GM10847 (cell line): ENCODE data around the gene IRAK3.

Source experiments
- POLR2A ChIP-seq: IDR thresholded peaks from 2 replicates; pipeline ENCODE4 v1.6.1; 2011; ENCODE audit not compliant: insufficient read length; ENCODE audit errors: extremely low read depth

Gene IRAK3

DNA sequence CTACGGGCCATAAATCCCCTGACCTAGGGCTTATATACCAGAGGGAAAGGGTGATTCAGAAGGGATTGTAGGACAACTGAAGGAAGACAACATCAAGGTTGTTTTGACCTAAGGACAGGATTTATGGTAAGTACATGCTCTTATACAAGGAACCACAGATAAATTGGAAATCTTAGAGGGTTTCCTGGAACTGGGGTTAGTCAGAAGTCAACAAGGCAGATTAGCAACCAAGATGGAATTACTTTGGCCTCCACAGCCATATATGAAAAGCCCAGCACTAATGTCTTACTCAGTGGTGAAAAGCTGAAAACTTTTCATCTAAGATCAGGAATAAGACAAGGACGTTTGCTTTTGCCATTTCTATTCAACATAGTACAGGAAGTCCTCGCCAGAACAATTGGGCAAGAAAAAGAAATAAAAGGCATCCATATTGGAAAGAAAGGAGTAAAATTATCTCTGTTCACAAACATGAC, 24.6 kb upstream of the IRAK3 start:
- no peak for TF ChIP-seq POLR2A

DNA sequence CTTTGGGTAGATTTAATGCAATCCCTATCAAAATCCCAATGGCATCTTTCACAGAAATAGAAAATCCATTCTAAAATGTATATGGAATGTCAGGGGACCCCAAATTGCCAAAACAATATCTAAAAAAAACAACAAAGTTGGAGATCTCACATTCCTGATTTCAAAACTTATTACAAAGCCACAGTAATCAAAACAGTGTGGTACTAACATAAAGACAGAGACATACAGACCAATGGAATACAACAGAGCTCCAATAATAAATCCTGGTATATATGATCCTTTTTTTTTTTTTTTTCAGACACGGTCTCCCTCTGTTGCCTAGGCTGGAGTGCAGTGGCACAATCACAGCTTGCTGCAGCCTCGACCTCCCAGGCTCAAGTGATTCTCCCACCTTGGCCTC, 23.9 kb upstream of the IRAK3 start:
- no peak for TF ChIP-seq POLR2A

DNA sequence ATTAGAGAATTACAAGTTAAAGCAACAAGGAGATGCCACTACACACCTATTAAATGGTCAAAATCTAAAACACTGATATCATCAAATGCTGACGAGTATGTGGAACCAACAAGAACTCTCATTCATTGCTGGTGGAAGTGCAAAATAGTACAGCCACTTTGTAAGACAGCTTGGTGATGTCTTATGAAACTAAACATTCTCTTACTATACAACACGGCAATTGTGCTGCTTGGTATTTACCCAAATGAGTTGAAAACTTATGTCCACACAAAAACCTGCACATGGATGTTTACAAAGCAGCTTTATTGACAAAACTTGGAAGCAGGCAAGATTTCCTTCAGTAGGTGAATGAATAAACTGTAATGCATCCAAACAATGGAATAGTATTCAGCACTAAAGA, 22.5 kb upstream of the IRAK3 start:
- TF ChIP-seq POLR2A, result no peak

DNA sequence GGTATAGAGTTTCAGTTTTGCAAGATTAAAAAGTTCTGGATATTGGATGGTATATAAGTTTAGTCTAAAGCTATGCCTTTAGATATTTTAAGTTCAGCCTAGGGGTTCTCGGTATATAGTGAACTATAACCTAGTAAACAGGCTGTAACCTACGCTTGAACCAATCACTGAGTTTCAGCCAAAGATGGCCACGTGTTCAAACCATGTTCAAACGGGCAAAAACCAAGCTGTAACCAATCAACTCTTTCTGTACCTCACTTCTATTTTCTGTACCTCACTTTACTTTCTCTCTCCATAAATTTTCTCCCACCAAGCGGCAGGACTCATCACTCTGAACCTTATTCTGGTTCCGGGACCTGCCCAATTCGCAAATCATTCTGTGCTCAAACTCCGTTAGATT, 20.6 kb upstream of the IRAK3 start:
- no peak for TF ChIP-seq POLR2A

DNA sequence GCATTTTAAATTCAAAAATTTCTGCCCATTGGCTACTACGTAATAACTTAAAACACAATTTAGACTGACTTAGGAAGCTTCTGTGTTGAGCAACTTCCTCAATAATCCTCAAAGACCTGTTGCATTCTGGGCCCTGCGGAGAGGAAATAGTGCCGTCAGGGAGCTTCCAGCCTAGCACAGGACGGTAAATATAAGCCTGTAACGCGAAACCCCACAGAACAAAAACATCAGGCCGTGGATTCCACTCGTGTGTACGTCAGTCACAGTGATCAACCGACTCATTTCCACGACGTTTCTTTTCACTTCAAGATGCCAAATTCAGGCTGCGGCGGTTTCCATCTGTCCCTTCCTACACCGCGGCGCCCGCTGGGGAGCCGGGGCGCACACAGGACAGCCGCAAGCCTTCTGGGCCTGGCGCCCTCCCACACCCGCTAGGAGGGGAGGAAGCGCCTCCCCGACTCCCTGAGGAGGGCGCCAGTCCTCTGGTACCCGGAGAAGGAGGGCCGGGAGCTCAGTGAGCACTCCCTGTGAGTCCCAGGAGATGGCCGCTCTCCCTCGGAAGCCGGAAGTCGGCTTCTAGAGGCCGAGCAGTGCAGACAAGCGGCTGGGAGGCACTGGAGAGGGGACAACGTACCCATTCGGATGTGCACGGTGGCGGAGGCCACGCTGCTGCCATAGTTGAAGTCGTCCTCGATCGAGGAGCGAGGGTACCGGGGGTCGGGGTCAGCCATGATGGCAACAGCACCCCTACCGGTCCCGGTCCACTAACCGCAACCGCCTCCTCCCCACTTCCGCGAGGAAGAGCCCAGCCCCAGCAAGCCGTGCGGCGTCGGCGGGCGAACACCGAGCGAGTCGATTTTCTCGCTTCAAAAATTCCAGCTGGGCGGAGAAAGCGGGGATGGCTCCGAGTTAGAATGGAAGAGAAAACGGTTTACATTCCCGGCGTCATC, 19.5 kb upstream of the IRAK3 start, which contains the start of gene TMBIM4:
TSS of gene TMBIM4 (minus strand) at position 776 of the 950 bp plus-strand sequence. CDS start at position 731, 45 bp downstream.
- peak; percentile 68 for TF ChIP-seq POLR2A

DNA sequence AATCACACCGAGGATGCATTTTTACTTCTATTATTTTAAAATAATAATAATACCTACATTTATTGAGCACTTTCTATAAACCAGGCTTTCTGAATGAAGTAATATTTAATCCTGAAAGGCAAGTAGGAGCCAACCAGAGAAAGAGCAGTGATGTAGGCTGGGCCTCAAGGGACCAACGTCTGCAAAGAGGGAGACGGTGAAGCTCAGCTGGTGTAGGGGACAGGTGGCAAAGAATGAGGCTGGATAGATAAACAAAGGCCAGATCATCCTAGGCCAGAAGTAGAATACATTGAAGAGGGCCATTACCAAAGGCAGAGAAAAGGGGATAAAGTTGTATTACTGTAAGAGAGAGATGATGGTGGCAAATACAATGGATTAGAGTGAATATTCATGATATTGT, 18.4 kb upstream of the IRAK3 start:
- TF ChIP-seq POLR2A, result no peak

DNA sequence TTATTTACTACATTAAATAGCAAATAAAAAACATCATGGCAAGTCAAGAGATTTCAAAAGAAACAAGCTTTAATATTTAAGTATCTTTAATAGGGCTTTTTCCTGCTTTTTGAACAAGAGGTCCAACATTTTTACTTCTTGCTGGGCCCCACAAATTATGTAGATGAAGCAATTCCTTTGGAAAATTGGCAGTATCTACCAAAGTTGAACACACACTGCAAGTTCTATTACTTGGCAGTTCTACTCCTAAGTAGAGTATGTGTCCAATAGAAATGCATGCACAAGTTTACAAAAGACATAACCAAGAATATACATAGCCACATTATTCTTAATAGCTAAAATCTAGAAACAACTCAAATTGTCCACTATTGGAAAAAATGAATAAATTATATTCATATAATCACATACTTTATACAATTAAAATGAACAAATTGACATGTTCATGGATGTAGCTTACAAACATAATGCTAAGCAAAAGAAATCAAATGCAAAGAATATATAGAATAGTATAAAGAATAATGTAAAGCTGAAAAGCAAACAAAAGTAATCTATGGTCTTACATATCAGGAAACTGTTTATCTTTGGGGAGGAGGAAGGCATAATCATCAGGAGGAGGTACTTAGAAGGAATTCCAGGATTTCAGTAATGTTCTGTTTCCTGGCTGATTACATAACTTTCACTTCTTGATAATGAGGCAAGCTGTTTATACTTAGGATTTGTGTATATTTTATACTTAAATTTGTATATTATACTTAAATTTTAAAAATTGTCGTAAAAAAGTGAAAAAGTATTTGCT, 12.7 kb upstream of the IRAK3 start:
- no peak for TF ChIP-seq POLR2A

DNA sequence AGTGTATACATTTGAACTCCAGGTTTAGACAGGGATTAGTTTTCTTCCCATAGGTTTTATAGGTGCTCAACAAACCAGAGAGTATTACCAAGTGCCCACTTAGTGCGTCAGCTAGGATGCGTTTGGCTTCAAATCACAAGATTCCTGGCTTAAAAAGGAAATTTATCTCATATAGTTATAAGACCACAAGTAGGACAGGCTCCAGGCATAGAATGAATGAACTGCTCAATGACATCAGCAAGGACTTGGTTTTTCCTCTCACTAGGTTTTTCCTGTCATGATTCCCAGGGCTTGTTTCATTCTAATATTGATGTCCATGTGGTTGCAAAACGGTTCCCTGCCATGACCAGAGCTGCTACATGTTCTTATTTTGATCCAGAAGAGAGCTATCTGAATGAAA, 6.1 kb upstream of the IRAK3 start:
- no peak for TF ChIP-seq POLR2A

DNA sequence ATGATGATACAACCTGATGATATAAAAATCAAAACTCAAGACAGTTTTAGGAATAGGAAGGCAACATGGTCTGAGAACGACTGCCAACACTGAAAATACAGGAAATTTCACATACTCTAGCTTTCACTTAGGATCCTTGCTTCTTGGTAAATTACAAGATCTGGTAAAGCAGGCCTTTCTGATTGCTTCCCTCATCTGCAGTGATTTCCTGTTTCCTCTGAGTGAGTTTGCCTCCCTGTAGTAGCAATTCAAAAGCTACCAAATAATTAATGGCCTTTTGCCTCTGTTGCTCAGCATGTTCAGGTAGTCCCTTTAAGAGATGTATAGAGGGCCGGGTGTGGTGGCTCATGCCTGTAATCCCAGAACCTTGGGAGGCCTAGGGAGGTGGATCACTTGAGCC, 2.0 kb upstream of the IRAK3 start:
- no peak for TF ChIP-seq POLR2A

DNA sequence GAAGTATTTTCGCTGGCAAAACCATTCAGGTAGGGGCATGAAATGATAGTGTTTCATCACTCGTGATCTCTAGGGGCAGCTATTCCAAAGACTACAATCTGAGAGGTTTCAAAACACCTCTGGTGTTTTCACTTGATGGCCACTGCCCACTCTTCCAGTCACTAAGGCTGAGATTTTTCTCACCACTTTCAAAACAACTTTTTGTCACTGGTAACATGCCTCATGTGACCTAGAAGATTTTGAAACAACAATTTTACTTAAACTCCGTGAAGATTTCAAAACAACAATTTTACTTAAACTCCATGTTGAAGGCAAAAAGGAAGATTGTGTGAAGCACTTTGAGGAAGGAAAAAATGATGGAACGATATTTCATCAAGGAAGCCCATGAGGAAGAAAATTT, 1.2 kb upstream of the IRAK3 start:
- TF ChIP-seq POLR2A, result no peak

DNA sequence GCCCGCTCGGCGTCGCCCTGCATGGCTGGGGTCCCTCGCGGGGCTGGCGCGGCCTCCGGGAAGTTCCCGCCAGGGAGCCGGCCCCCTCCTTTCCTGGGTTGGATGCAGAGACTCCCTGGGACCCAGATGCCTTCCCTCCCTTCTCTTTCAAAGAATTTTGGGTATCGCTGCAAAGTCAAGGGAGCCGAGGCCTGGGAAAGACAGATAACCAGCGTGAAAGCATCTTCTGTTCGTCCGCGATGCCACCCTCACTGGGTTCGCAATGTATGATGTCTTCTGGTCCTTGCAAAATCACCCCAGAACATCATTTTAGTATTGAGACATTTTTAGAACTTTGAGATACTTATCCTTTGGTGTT, 451 bp downstream of the IRAK3 start:
- no peak for TF ChIP-seq POLR2A

DNA sequence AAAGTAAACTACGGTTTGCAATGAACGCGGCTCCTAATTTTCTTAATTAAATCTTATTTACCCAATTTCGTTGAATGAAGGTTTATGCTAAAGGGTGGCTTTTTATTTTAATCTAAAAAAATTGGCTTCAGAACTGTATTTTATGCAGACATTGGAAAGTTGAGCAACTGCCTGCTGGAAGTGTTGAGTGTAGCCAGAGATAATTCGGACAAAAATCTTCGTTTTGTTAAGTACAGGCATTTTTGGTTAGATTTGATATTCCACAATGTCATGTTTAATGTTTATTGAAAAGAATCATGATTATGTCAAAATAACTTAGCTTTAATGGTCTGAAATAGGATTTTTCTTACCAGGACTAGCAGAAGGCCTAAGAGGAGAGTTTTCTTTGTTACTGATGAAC, 875 bp downstream of the IRAK3 start:
- TF ChIP-seq POLR2A, result no peak

DNA sequence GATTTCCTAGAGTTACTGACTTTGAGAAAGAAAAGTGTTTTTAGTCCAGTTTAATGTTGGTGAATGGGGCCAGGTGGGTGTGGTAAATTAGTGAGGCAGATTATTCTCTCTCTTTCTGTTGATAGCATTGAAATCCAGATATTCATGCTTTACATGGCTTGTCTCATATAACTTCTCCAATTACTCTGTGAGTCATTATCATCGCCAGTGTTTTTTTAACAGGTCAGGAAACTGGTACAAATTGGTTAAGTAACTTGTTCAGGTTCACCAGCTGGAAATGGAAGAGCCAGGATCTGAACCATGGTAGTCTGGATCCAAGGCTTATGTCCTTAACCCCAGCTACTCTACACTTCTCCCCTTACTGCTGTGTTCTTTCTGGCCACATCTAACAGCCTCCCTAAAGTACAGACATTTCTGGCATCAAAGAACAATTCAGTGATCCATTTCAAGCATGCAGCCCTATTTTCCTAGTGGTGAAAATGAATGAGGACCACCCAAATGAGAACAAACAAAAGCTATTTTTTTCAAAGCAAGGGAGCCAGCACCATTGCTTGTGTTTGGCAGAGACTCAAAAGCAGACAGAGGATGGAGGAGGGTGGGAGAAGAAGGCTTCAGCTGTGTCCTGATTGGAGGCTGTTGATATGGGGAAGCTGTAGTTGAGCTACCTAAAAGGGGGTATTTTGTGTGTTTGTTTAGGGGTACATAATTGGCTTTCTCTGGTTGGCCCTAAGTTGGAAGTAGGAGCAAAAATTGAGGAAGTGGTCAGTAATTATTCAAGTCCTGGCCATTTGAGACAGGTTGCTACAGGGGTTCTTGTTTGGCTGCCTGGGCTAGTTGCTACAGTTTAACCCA, 1.7 kb downstream of the IRAK3 start:
- no peak for TF ChIP-seq POLR2A

DNA sequence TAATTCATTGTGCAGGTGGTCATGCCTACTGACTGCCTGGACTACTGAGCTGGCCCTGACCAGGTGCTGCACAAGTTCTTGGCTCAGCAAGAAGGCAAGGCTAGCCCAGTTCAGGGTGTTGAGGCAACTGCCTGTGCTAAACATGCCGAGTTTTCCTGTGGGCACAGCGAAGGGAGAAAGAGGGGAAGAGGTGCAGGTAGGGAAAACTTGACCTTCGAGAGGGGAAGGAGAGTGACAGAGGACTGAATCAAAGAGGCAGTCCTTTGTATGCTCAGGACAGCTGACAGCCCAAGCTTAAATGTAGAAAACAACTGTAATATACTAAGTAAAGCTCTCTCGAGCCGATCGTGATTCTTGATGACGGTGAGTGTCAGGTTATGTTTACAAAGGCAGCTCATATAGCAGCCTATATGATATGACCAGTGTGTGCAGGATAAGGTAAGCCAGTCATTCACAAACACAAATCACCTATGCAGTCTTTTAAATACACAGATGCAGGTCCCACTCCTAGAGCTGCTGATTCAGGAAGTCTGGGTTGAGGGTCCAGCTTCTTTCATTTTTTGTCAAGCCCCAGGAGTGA, 2.6 kb downstream of the IRAK3 start:
- TF ChIP-seq POLR2A, result no peak

DNA sequence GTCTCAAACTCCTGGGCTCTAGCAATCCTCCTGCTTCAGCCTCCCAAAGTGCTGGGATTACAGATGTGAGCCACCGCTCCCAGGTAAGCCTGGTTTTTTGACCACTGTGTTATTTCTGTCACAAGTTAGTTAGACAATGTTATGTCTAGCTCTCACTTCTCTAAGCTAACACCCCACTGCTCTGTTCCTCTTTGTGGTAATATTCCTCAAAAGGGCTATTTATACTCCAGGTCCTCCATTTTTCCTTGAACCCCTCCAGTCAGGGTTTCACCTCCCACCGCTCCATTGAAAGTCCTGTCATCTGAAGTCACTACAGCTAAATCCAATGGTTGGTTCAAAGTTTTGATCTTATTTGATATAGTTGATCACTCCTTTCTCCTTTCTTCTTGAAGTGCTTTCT, 5.1 kb downstream of the IRAK3 start:
- TF ChIP-seq POLR2A, result no peak
